K562 (cell line): ENCODE data around the gene CD248. TPM values are rescaled to one million over a fixed set of nuclear protein-coding genes. Genes with fewer than 3 reads are reported as not detected.

Experiments
- CC2D1A ChIP-seq: fragments of 450-650 bp; IDR thresholded peaks from 2 replicates; pipeline ENCODE4 v1.6.1; 2017; ENCODE audit warnings: mild to moderate bottlenecking
- CCNT2 ChIP-seq: IDR thresholded peaks from 2 replicates; pipeline ENCODE4 v1.6.1; 2011; ENCODE audit warnings: borderline replicate concordance, low read depth, mild to moderate bottlenecking, moderate library complexity, mixed read lengths, low read length; ENCODE audit not compliant: insufficient read length; ENCODE audit errors: extremely low read depth
- CTCF ChIP-seq, 3 experiments: IDR thresholded peaks in 2 of 3; conservative IDR thresholded peaks in 1 of 3; 2 replicates each; pipeline ENCODE4 v1.5.1; 2011 to 2012; ENCODE audit warnings: low read length in 3 of 3, mild to moderate bottlenecking in 3 of 3, control low read depth in 2 of 3, improper control_type of control experiment in 1 of 3, inconsistent platforms in 1 of 3, low read depth in 1 of 3, mixed read lengths in 1 of 3, moderate library complexity in 1 of 3; ENCODE audit not compliant: insufficient read depth in 2 of 3
- FOXP1 ChIP-seq: sonication (generic); formaldehyde crosslinking; IDR thresholded peaks from 2 replicates; pipeline ENCODE4 v1.8.0; 2022; ENCODE audit warnings: mild to moderate bottlenecking, missing genetic modification reagents
- KLF10 ChIP-seq: fragments of 250-450 bp; sonication (Bioruptor Pico); IDR thresholded peaks from 2 replicates; pipeline ENCODE4 v1.6.1; 2021; ENCODE audit warnings: matching md5 sums
- L3MBTL2 ChIP-seq: fragments of 450-650 bp; IDR thresholded peaks from 2 replicates; pipeline ENCODE4 v1.6.1; 2016; ENCODE audit warnings: mild to moderate bottlenecking, moderate library complexity
- MCM3 ChIP-seq: fragments of 450-650 bp; IDR thresholded peaks from 2 replicates; pipeline ENCODE4 v1.6.1; 2016
- NR2C2 ChIP-seq, 2 experiments: fragments of 200-800 bp in 1 of 2; sonication (Bioruptor generic) in 1 of 2; sonication (generic) in 1 of 2; formaldehyde crosslinking in 1 of 2; IDR thresholded peaks; 2 replicates each; pipeline versions ENCODE4 v1.6.1 to v1.8.0; 2016 to 2022; ENCODE audit warnings: mild to moderate bottlenecking in 1 of 2, missing compliant biosample characterization in 1 of 2, missing genetic modification characterization in 1 of 2, missing genetic modification reagents in 1 of 2
- STAT6 ChIP-seq: sonication (generic); formaldehyde crosslinking; IDR thresholded peaks from 2 replicates; pipeline ENCODE4 v1.8.1; 2023; ENCODE audit warnings: mild to moderate bottlenecking, missing genetic modification reagents
- TFAP4 ChIP-seq: sonication (generic); formaldehyde crosslinking; IDR thresholded peaks from 2 replicates; pipeline ENCODE4 v1.8.0; 2022; ENCODE audit warnings: missing genetic modification reagents, mild to moderate bottlenecking, moderate library complexity, borderline replicate concordance
- ZBTB11 ChIP-seq, 3 experiments: fragments of 200-800 bp in 1 of 3; fragments of 250-450 bp in 1 of 3; fragments of 450-650 bp in 1 of 3; sonication (Bioruptor Pico) in 1 of 3; sonication (Bioruptor generic) in 1 of 3; formaldehyde crosslinking in 1 of 3; IDR thresholded peaks; 2 replicates each; pipeline versions ENCODE4 v1.6.1 to v1.8.0; 2016 to 2022; ENCODE audit warnings: mild to moderate bottlenecking in 2 of 3, missing genetic modification characterization in 2 of 3, missing compliant biosample characterization in 1 of 3, moderate library complexity in 1 of 3
- polyA plus RNA-seq, 8 experiments: library from polyadenylated mRNA; depleted of rRNA in 4 of 8; stranded (reverse) in 5 of 8; unstranded in 3 of 8; fragments of >200 nt; fragmentation: Nextera tagmentation in 2 of 8; fragmentation: Illumina TruSeq in 1 of 8; extraction: Ambion mirVana in 2 of 8; extraction: Trizol in 1 of 8; gene quantifications; 2 replicates each; pipeline versions ENCODE4 v1.2.1 to v1.2.3, GENCODE V29; 2011 to 2014; ENCODE audit warnings: inconsistent platforms in 1 of 8, missing spikeins in 1 of 8
- total RNA-seq, 7 experiments: library from RNA; depleted of rRNA in 6 of 7; stranded (reverse); fragments of >200 nt in 6 of 7; fragmentation: Illumina TruSeq in 2 of 7; extraction: Trizol in 2 of 7; gene quantifications; 2 replicates each; pipeline versions ENCODE4 v1.2.1 to v1.2.3, GENCODE V29; 2011 to 2021; ENCODE audit warnings: low replicate concordance in 1 of 7

The CD248 gene
- total and polyA plus RNA-seq, 9 of the 15 experiments (the other 6 are each of a cell fraction or from before 2014, with no cell fraction given) = 0.09 TPM; not detected in 8

GRCh38 chr11:66336234-66337102, 19.6 kb upstream of the CD248 start, which contains the start of gene RIN1 (continued):
- no peak for TF ChIP-seq ZBTB11 (CRISPR knock-in tag; IDR thresholded peaks at IDR 0.05)
- 0 out of 2 replicates have a peak, but pooled peaks have one; percentile 28 for TF ChIP-seq CC2D1A
- TF ChIP-seq MCM3 = no peak
- TF ChIP-seq CTCF (IDR thresholded peaks at IDR 0.05 in 2 of 3, conservative IDR thresholded peaks at IDR 0.05 in 1 of 3; ENCODE audit: insufficient read depth in 2 of 3, low read depth in 1 of 3, low read length in 3 of 3) = peak; percentile 73 to 86 (median 80)
- TF ChIP-seq TFAP4 (CRISPR knock-in tag) = peak; percentile 84; the same call in 1 of the 2 replicates
- TF ChIP-seq NR2C2 (CRISPR knock-in tag; IDR thresholded peaks at IDR 0.05) = no peak; the same call in 1 of the 2 replicates
- TF ChIP-seq NR2C2 (tag; IDR thresholded peaks at IDR 0.05) = peak; percentile 31; the same call in 1 of the 2 replicates
- TF ChIP-seq FOXP1 = 0 out of 2 replicates have a peak, but pooled peaks have one; percentile 62
- no peak for TF ChIP-seq STAT6 (CRISPR knock-in tag)
- TF ChIP-seq CCNT2 = no peak
- TF ChIP-seq KLF10 (CRISPR knock-in tag) = no peak
- TF ChIP-seq L3MBTL2 = no peak
